ENCODE data around the gene URM1.

- no peak for TF ChIP-seq CTCF (IDR thresholded peaks at IDR 0.05; ENCODE audit: insufficient read depth, low read length)
- no peak; the same call in 1 of the 2 replicates for TF ChIP-seq POLR2AphosphoS5 (IDR thresholded peaks at IDR 0.05; ENCODE audit: low read depth)
- peak; percentile 29 for TF ChIP-seq REST (IDR thresholded peaks at IDR 0.05; ENCODE audit: insufficient replicate concordance, low read depth)
- no peak for TF ChIP-seq GABPA (IDR thresholded peaks at IDR 0.05; ENCODE audit: low read depth)
These were observed 22.8 kb downstream of the URM1 start for GRCh38 chr9:128393970-128394369.

All from HL-60 (cell line).